ENCODE measurements around the gene SH3BP4.

The SH3BP4 gene

DNA sequence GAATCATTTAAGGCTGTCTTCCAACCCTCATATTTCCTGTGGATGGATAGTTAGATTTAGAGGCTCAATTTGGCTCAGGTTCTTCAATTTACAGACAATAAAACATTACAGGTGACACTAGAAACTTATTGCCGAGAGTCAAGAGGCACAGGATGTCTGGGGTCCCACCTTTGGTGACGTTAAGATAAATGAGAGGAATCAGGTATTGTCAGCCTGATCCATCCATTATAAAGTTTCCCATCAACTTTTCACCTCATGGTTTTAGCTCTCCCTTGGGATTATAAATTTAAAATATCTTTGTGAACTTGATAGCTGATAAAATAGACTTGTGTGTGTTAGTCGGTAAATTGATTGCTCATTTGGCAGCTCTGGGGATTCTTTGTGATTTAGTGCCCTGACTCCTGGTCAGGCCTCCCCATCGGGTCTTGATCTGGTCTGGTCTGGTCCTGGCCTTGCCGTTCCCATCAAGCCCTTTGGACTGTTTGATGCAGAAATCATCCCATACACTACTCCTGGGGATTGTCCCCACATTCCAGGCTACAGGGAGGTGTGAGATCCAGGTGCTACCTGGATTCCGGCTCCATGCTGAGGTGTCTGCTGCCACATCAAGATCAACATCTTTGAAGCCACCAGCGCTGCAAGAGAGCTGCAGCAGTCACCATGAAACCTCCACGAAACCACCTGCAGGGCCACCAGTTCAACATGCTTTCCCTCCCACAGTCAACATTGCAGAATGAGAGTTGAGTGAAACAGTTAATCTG is 130.9 kb downstream of the SH3BP4 start:
- DNase-seq (ENCODE audit: low read depth): no peak
- TF ChIP-seq, protein P1, sequence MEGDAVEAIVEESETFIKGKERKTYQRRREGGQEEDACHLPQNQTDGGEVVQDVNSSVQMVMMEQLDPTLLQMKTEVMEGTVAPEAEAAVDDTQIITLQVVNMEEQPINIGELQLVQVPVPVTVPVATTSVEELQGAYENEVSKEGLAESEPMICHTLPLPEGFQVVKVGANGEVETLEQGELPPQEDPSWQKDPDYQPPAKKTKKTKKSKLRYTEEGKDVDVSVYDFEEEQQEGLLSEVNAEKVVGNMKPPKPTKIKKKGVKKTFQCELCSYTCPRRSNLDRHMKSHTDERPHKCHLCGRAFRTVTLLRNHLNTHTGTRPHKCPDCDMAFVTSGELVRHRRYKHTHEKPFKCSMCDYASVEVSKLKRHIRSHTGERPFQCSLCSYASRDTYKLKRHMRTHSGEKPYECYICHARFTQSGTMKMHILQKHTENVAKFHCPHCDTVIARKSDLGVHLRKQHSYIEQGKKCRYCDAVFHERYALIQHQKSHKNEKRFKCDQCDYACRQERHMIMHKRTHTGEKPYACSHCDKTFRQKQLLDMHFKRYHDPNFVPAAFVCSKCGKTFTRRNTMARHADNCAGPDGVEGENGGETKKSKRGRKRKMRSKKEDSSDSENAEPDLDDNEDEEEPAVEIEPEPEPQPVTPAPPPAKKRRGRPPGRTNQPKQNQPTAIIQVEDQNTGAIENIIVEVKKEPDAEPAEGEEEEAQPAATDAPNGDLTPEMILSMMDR (conservative IDR thresholded peaks at IDR 0.05; ENCODE audit: low read depth, low read length): no peak
- H3K4me3 ChIP-seq (ENCODE audit: low read length): no peak overlapping the region

DNA sequence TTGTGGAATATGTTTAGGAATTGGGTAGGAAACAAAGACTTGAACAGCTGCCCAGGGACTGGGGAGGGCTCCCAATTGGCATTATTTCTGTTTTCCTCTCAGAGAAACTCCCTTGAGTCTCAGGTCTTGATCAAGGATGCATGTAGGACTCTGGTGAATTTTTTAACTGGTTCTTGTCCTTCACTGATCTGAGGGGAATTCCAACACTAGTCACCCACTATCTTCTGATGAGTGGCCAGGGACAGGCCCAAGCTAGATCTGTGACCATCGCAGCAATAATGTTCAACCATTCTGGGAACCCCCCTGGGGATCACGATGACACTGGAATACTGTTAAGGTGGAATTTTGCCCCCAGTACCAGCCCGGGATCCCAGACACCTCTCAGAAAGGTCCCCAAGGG is 132.0 kb downstream of the SH3BP4 start:
- DNase-seq (ENCODE audit: low read depth): no peak
- H3K4me3 ChIP-seq (ENCODE audit: low read length): no peak overlapping the region
- TF ChIP-seq, protein P1 (conservative IDR thresholded peaks at IDR 0.05; ENCODE audit: low read depth, low read length): no peak

DNA sequence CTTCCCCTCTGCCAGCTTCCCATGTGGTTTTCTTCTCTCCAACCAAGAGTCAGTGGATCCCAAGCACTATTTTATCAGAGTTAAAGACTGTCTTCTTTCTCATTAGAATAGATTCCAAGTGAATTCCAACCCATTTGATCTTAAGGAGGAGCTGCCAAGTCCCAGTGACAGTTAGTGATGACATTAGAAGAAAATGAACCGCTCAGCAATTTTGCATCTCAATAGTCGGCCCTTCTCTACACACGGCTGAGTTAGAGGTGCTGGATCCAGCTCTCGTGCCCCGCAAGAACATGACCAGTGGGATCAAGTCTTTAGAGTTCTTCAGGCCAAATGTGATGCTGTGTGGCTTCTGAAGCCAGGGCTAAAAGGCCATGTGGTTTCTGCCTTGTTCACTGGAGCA is 132.6 kb downstream of the SH3BP4 start:
- TF ChIP-seq, protein P1 (conservative IDR thresholded peaks at IDR 0.05; ENCODE audit: low read depth, low read length): no peak
- no peak for DNase-seq (ENCODE audit: low read depth)
- H3K4me3 ChIP-seq (ENCODE audit: low read length): no peak overlapping the region

DNA sequence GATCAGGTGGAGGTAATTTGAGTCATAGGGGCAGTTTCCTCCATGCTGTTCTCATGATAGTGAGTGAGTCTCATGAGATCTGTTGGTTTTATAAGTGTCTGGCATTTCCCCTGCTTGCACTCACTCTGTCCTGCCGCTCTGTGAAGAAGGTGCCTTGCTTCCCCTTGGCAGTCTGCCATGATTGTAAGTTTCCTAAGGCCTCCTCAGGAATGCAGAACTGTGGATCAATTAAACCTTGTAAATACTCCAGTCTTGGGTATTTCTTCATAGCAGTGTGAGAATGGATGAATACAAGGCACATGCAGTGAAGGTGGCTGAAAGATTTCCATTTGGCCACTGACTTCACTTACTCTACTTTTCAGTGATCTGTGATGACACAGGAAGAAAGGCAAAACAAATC is 133.7 kb downstream of the SH3BP4 start:
- DNase-seq (ENCODE audit: low read depth): no peak
- no peak overlapping the region for H3K4me3 ChIP-seq (ENCODE audit: low read length)
- TF ChIP-seq, protein P1 (conservative IDR thresholded peaks at IDR 0.05; ENCODE audit: low read depth, low read length): no peak

DNA sequence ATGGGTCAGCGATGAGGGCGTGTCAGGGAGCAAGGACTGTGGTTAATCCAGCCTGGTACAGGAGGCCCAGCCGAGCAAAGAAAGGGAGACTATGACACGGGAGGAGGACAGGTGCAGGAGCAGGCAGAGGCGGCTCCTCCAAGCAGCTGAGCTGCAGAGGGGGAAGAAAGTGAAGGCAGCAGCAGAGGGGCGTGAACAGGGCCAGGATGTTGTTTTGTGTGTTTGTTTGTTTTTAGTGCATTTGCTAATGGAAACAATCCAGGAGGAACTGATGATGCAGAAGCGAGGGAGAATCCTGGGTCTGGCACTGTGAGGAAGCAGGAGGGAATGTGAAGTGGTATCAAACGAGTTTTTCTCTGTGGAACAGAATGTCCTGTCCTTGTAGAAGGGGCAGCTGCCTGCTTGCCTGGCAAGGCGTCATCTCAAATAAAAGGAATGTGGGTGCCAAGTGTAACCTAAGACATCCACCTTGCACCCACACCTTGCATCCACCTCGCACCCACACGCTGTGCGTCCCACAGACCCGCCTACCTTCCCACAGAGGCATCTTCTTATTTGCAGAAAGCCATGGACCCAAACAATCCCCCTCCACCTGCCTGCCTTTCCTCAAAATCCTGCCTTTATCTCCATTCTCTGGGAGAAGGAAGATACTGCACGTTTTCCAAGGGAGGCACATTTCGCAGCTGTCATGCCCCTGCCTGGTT is 134.8 kb downstream of the SH3BP4 start:
- H3K4me3 ChIP-seq (ENCODE audit: low read length): no peak overlapping the region
- TF ChIP-seq, protein P1 (conservative IDR thresholded peaks at IDR 0.05; ENCODE audit: low read depth, low read length): no peak
- DNase-seq (ENCODE audit: low read depth): no peak

DNA sequence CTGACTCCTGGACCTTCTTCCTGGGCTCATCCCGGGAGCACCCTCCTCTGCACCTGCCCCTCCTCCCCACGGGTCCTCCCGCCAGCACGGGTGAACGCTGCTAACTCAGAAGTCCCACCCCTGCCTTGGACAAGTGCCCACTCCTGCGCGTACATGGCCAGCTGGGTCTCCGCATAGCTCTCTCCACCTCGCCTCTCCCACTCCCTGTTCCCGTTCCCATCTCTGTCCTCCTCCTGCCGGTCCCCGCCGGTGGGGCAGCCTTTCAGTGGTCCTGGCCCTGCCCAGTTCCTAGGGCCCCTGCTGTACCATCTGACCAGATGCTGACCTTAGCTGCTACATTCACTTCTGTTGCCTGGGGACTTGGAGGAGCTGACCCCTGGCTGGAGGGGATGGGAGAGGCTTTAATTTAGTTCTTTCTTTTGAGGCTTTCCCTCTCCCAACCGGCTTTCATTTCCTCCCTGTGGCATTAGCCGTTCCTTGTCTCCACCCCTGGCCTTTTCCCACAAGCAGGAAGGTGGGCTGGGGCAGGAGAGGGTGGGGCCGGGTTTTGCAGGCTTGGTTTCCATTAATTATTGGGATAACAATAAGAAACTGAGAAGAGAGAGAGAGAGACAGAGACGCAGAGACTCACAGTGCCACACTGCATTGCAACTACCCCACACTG is 136.1 kb downstream of the SH3BP4 start:
- DNase-seq (ENCODE audit: low read depth): no peak
- TF ChIP-seq, protein P1 (conservative IDR thresholded peaks at IDR 0.05; ENCODE audit: low read depth, low read length): peak; percentile 30
- no peak overlapping the region for H3K4me3 ChIP-seq (ENCODE audit: low read length)

All from retinal pigment epithelial cell (primary cell).